Measurements from ENCODE around the gene SRMS. TPM values are rescaled to one million over a fixed set of nuclear protein-coding genes. Genes with fewer than 3 reads are reported as not detected.
A peak's percentile ranks its signal among the peaks of the same experiment; 100 is the strongest.

SRMS gene
- total RNA-seq, 1 donor from 2014 or later: not detected

DNA sequence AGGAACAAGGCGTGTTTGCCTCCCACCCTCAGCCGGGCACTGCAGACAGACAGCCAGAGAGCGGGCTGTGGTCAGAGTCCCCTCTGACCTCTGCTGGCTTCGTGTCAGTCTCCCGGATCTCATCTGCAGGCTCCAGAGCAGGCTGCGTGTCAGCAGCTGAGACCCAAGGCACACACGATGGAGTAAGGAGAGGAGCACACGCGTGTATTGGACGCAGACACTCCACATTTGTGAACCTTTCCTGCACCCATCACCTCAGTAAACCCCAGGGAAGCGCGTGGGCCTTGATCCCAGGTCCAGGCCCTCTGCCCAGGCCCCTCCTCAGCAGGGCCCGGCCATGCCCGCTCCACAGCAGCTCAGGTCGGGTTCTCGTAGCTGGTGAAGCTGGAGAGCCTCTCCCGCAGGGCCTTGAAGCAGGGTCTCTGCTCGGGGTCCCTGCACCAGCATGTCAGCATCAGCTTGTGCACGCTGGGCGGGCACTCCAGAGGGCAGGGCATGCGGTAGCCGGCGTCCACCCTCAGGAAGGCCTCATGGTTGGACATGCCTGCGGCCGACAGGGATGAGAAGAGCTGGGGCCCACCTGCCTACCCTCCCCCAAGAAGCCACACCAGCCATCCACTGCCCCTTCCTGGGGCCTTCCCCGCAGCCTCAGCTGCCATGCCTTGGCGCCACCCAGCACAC, 18.2 kb downstream of the SRMS start:
- no peaks in the 10 kb centered on the region for H3K36me3 Mint-ChIP-seq (ENCODE audit: unreplicated experiment)
- TF ChIP-seq, protein P1, sequence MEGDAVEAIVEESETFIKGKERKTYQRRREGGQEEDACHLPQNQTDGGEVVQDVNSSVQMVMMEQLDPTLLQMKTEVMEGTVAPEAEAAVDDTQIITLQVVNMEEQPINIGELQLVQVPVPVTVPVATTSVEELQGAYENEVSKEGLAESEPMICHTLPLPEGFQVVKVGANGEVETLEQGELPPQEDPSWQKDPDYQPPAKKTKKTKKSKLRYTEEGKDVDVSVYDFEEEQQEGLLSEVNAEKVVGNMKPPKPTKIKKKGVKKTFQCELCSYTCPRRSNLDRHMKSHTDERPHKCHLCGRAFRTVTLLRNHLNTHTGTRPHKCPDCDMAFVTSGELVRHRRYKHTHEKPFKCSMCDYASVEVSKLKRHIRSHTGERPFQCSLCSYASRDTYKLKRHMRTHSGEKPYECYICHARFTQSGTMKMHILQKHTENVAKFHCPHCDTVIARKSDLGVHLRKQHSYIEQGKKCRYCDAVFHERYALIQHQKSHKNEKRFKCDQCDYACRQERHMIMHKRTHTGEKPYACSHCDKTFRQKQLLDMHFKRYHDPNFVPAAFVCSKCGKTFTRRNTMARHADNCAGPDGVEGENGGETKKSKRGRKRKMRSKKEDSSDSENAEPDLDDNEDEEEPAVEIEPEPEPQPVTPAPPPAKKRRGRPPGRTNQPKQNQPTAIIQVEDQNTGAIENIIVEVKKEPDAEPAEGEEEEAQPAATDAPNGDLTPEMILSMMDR (IDR thresholded peaks at IDR 0.05): no peak

DNA sequence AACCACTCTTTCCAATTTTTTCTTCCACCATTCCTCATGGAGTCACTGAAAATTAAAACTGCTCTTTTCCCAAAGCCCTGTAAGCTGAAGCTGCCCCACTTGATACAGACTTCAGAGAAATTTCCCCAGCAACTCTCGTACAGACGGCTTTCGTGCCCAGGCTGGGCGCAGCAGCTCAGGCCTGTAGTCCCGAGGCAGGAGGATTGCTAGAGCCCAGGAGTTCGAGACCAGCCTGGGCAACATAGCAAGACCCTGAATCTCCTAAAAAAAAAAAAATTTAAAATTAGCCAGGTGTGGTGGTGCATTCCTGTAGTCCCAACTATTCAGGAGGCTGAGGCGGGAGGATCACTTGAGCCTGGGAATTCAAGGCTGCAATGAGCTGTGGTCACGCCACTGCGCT, 20.4 kb downstream of the SRMS start:
- DNase-seq (ENCODE audit: extremely low spot score, unreplicated experiment): no peak
- Mint-ChIP-seq H3K4me1 (ENCODE audit: unreplicated experiment) (peaks cover 6% of the 10 kb centered on the region), H3K27me3 (ENCODE audit: unreplicated experiment) (no peaks in the 10 kb centered on the region), H3K36me3 (ENCODE audit: unreplicated experiment) (peaks cover 11% of the 10 kb centered on the region), H3K4me3 (ENCODE audit: unreplicated experiment) (no peak overlapping the region), H3K9me3 (ENCODE audit: unreplicated experiment) (no peaks in the 10 kb centered on the region), H3K27ac (ENCODE audit: unreplicated experiment) (no peak overlapping the region)
- TF ChIP-seq, protein P1 (IDR thresholded peaks at IDR 0.05): no peak

More for the DNA sequence above, 18.2 kb downstream of the SRMS start:
- H3K9me3 Mint-ChIP-seq (ENCODE audit: unreplicated experiment): no peaks in the 10 kb centered on the region
- no peak for DNase-seq (ENCODE audit: extremely low spot score, unreplicated experiment)
- no peak overlapping the region for H3K27ac Mint-ChIP-seq (ENCODE audit: unreplicated experiment)
- no peaks in the 10 kb centered on the region for H3K4me1 Mint-ChIP-seq (ENCODE audit: unreplicated experiment)
- no peaks in the 10 kb centered on the region for H3K27me3 Mint-ChIP-seq (ENCODE audit: unreplicated experiment)
- H3K4me3 Mint-ChIP-seq (ENCODE audit: unreplicated experiment): no peak overlapping the region

DNA sequence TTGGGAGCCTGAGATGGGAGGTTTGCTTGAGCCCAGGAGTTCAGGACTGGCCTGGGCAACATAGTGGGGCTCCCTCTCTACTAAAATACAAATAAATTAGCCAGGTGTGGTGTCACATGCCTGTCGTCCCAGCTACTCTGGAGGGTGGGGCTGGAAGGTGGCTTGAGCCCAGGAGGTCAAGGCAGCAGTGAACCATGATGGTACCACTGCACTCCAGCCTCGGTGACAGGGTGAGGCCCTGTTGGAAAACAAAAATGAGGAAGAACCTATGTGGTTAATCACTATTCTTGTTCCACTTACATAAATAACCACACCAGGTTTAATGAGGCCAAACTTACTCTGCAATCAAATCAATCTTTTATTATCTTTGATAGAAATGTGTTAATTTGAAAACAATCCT, 21.6 kb downstream of the SRMS start:
- no peak overlapping the region for H3K4me3 Mint-ChIP-seq (ENCODE audit: unreplicated experiment)
- no peak overlapping the region for H3K27ac Mint-ChIP-seq (ENCODE audit: unreplicated experiment)
- no peaks in the 10 kb centered on the region for H3K27me3 Mint-ChIP-seq (ENCODE audit: unreplicated experiment)
- TF ChIP-seq, protein P1 (IDR thresholded peaks at IDR 0.05): no peak
- peaks cover 9% of the 10 kb centered on the region for H3K4me1 Mint-ChIP-seq (ENCODE audit: unreplicated experiment)
- peaks cover 11% of the 10 kb centered on the region for H3K36me3 Mint-ChIP-seq (ENCODE audit: unreplicated experiment)
- no peak for DNase-seq (ENCODE audit: extremely low spot score, unreplicated experiment)
- H3K9me3 Mint-ChIP-seq (ENCODE audit: unreplicated experiment): no peaks in the 10 kb centered on the region

DNA sequence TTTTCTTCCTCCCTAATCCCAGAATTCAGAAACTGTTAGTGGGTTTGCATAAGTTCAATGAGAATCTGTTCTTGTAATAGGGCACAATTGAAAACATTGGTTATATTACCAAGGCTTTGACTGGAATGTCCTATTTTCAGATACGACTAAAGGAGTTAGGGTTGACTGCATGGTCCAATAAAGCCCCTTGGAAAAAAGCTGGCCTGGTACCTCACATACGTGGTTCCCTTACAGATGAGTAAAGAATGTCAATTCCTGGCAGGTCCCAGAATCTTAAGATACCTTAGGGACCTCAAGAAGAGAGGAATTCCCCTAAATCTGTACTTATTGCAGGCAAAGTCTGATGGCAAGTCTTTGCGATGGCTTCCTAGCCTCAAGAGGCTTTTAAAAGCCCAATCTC, 22.4 kb downstream of the SRMS start:
- peaks cover 9% of the 10 kb centered on the region for H3K4me1 Mint-ChIP-seq (ENCODE audit: unreplicated experiment)
- no peaks in the 10 kb centered on the region for H3K27me3 Mint-ChIP-seq (ENCODE audit: unreplicated experiment)
- H3K36me3 Mint-ChIP-seq (ENCODE audit: unreplicated experiment): peaks cover 11% of the 10 kb centered on the region
- H3K9me3 Mint-ChIP-seq (ENCODE audit: unreplicated experiment): no peaks in the 10 kb centered on the region
- H3K27ac Mint-ChIP-seq (ENCODE audit: unreplicated experiment): peak overlapping the region; percentile 38
- DNase-seq (ENCODE audit: extremely low spot score, unreplicated experiment): no peak
- TF ChIP-seq, protein P1 (IDR thresholded peaks at IDR 0.05): no peak
- H3K4me3 Mint-ChIP-seq (ENCODE audit: unreplicated experiment): no peak overlapping the region

DNA sequence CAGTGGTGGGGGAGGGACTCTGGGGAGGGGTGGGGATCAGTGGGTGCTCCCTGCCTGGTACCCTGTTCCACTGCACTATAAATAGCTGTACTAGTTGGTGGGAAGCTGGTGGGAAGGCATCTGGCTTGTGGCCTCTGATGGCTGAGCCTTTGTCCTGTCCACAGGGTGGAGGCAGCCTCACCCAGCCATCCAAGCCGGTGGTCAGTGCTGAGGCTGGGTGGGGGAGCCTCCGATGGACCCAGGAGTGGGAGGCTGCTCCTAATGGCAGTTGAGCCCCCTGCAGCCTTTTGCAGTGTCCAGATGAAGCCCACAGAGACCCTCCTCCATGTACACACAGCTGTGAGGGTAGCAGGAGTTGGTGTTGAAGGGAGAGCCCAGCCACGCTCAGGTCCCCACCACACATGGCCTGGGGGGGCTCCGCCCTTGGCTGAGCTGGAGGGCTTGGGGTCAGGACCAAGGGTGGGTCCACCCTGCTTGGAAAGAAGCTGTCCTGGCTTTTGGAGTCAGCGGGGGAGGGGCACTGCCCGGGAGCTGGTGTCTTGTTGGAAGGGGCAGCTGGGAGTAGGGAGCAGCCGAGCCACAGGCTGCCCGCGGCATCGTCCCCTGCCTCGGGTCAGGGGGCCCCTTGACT, 24.5 kb downstream of the SRMS start:
- Mint-ChIP-seq H3K9me3 (ENCODE audit: unreplicated experiment) (no peaks in the 10 kb centered on the region), H3K4me1 (ENCODE audit: unreplicated experiment) (peaks cover 15% of the 10 kb centered on the region), H3K36me3 (ENCODE audit: unreplicated experiment) (peaks cover 11% of the 10 kb centered on the region), H3K27ac (ENCODE audit: unreplicated experiment) (no peak overlapping the region), H3K27me3 (ENCODE audit: unreplicated experiment) (no peaks in the 10 kb centered on the region), H3K4me3 (ENCODE audit: unreplicated experiment) (no peak overlapping the region)
- TF ChIP-seq, protein P1 (IDR thresholded peaks at IDR 0.05): no peak
- DNase-seq (ENCODE audit: extremely low spot score, unreplicated experiment): no peak
